Measurements from ENCODE around the gene PRKCZ.

PRKCZ gene

DNA sequence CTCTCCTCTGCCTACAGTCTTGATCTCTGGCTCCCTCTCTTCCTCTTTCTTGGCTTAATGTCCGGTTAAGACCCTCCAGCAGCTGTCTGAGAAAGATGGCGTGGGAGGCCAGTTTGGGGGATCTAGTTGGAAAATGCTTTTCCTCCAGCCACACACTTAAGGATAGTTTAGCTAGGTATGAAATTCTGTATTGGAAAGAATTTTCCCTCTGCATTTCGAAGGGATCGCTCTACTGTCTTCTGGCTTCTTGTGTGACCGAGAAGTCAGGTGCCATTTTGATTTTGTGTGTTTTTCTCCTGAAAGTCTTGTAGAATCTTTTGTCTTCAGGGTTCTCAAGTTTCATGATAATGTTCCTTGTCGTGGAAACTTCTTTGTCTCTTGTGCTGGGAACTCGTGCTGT lies 28.0 kb downstream of the PRKCZ start:
- no peak for TF ChIP-seq CTCF (IDR thresholded peaks at IDR 0.05; ENCODE audit: low read depth, low read length)
- TF ChIP-seq POLR2A (IDR thresholded peaks at IDR 0.05; ENCODE audit: extremely low read depth, insufficient read length) = no peak
- no peak for TF ChIP-seq MAX (IDR thresholded peaks at IDR 0.05; ENCODE audit: low read depth, low read length)
- TF ChIP-seq MYC (IDR thresholded peaks at IDR 0.05; ENCODE audit: low read depth, low read length) = no peak
- no peak overlapping the region for H3K4me3 ChIP-seq (ENCODE audit: low read depth, low read length)
- DNase-seq (ENCODE audit: low read depth) = no peak

GRCh38 chr1:2079396-2080085 lies 29.3 kb downstream of the PRKCZ start:
- H3K4me3 ChIP-seq (ENCODE audit: low read depth, low read length) = no peak overlapping the region
- TF ChIP-seq POLR2A (IDR thresholded peaks at IDR 0.05; ENCODE audit: extremely low read depth, insufficient read length) = no peak
- no peak for TF ChIP-seq MAX (IDR thresholded peaks at IDR 0.05; ENCODE audit: low read depth, low read length)
- no peak for TF ChIP-seq CTCF (IDR thresholded peaks at IDR 0.05; ENCODE audit: low read depth, low read length)
- TF ChIP-seq MYC (IDR thresholded peaks at IDR 0.05; ENCODE audit: low read depth, low read length) = no peak
- DNase-seq (ENCODE audit: low read depth) = no peak

DNA sequence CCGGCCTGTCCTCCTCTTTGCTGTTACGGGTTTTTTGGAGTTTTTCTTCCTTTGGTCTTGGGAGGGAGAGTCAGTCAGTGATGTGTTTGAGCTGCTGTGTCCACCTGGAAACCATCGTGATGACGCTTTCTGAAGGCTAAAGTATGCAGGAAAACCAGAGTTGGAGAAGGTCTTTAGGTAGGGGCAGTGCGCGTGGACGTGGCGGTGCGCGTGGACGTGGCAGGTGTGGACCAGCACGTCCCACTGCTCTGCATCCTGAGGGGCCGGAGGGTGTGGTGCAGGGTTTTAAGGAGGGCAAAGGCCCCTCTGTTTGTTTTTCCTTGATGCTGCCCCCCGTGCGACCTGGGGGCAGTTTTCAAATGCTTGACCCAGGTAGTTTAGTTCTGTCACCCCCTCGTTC lies 29.9 kb downstream of the PRKCZ start:
- no peak overlapping the region for H3K4me3 ChIP-seq (ENCODE audit: low read depth, low read length)
- no peak for DNase-seq (ENCODE audit: low read depth)
- TF ChIP-seq MAX (IDR thresholded peaks at IDR 0.05; ENCODE audit: low read depth, low read length) (no peak), POLR2A (IDR thresholded peaks at IDR 0.05; ENCODE audit: extremely low read depth, insufficient read length) (no peak), CTCF (IDR thresholded peaks at IDR 0.05; ENCODE audit: low read depth, low read length) (no peak), MYC (IDR thresholded peaks at IDR 0.05; ENCODE audit: low read depth, low read length) (no peak)

- TF ChIP-seq MYC (IDR thresholded peaks at IDR 0.05; ENCODE audit: low read depth, low read length) = no peak
- no peak for TF ChIP-seq POLR2A (IDR thresholded peaks at IDR 0.05; ENCODE audit: extremely low read depth, insufficient read length)
- TF ChIP-seq CTCF (IDR thresholded peaks at IDR 0.05; ENCODE audit: low read depth, low read length) = no peak
- no peak for TF ChIP-seq MAX (IDR thresholded peaks at IDR 0.05; ENCODE audit: low read depth, low read length)
- no peak for DNase-seq (ENCODE audit: low read depth)
- no peak overlapping the region for H3K4me3 ChIP-seq (ENCODE audit: low read depth, low read length)
Observed at GRCh38 chr1:2080884-2081283, 30.7 kb downstream of the PRKCZ start.

DNA sequence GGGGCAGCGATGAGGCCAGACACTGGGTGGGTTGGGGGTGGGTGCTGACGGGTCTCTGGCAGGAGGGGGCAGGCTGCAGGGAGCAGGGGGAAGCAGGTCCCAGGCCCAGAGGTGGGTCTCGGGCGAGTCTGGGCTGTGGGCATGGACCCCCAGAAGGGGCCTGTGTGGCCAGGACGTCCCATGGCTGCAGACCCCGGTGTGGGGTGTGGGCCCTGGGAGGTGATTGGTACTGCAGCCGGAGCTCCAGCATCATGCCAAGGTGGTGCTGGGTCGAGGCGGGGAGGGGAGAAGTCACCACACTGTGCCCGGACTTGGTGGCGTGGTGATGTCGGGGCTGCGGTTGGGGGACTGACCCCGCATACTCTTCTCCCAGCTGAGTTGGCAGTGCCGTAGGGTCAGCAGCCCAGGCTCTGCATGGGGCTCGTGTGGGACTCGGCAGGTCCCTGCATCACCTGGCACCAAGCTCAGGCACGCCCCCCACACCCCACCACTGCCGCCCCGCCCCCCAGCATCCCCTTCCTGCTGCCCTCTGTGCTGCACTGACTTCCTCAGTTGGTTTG lies 31.2 kb downstream of the PRKCZ start:
- H3K4me3 ChIP-seq (ENCODE audit: low read depth, low read length) = no peak overlapping the region
- no peak for TF ChIP-seq CTCF (IDR thresholded peaks at IDR 0.05; ENCODE audit: low read depth, low read length)
- no peak for TF ChIP-seq MYC (IDR thresholded peaks at IDR 0.05; ENCODE audit: low read depth, low read length)
- no peak for TF ChIP-seq POLR2A (IDR thresholded peaks at IDR 0.05; ENCODE audit: extremely low read depth, insufficient read length)
- TF ChIP-seq MAX (IDR thresholded peaks at IDR 0.05; ENCODE audit: low read depth, low read length) = no peak
- no peak for DNase-seq (ENCODE audit: low read depth)

Data from NB4 (cell line).